ENCODE results near the gene CERS3. TPM values are rescaled to one million over a fixed set of nuclear protein-coding genes. Genes with fewer than 3 reads are reported as not detected.
A peak's percentile ranks its signal among the peaks of the same experiment; 100 is the strongest.

CERS3 gene
- total RNA-seq, 4 donors from 2014 or later: 0.21 TPM; not detected in 3

DNA sequence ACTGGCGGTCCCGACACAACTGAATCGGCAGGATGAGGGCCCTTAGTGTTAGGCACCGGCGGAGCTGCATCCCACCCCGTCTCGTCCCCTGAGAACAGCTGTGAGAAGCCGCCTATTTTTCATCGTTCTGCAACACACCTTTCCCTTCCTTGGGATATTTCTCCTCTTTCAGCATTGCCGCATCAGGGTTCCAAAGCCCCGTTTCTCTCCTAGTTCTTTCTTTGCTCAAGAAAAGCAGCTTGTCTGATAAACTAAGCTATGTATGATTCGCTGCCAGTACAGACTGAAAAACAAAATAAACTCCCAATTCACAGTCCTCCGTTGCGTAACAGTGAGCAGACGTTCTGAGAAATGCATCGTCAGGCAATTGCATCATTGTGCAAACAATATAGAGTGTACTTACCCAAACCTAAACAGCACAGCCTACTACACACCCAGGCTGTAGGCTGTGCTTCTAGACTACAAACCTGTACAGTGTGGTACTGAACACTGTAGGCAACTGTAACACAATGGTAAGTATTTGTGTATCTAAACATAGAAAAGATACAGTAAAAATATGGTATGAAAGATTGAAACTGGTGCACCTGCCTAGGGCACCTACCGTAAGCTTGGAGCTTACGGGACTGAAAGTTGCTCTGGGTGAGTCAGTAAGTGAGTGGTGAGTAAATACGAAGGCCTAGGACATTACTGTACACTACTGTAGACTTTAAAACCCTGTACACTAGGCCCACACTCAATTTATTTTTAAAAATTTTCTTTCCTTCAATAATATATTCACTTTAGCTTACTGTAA is 178.1 kb downstream of the CERS3 start:
- WGBS, 2 donors: 36 to 38% methylated on average over 19 of the region's 19 CpGs
- H3K27ac ChIP-seq: peak overlapping the region; percentile 90 to 100 (median 98)
- peaks cover 0 to 12% of the 10 kb centered on the region in 2 donors for H3K27me3 ChIP-seq
- peak in 1 of 2 donors; percentile 67 for DNase-seq (ENCODE audit: low spot score in 2 of 2)
- H3K36me3 ChIP-seq: no peaks in the 10 kb centered on the region
- TF ChIP-seq EP300 (IDR thresholded peaks at IDR 0.05): peak in 1 of 2 donors; percentile 70
- no peak for TF ChIP-seq POLR2A (IDR thresholded peaks at IDR 0.05)
- TF ChIP-seq, protein P1, sequence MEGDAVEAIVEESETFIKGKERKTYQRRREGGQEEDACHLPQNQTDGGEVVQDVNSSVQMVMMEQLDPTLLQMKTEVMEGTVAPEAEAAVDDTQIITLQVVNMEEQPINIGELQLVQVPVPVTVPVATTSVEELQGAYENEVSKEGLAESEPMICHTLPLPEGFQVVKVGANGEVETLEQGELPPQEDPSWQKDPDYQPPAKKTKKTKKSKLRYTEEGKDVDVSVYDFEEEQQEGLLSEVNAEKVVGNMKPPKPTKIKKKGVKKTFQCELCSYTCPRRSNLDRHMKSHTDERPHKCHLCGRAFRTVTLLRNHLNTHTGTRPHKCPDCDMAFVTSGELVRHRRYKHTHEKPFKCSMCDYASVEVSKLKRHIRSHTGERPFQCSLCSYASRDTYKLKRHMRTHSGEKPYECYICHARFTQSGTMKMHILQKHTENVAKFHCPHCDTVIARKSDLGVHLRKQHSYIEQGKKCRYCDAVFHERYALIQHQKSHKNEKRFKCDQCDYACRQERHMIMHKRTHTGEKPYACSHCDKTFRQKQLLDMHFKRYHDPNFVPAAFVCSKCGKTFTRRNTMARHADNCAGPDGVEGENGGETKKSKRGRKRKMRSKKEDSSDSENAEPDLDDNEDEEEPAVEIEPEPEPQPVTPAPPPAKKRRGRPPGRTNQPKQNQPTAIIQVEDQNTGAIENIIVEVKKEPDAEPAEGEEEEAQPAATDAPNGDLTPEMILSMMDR (IDR thresholded peaks at IDR 0.05): peak in 1 of 5 experiments; percentile 7
- H3K4me1 ChIP-seq: peaks cover 0 to 18% (median 4%) of the 10 kb centered on the region in 4 donors
- peak overlapping the region; percentile 68 to 86 (median 76) for H3K4me3 ChIP-seq
- no peaks in the 10 kb centered on the region for H3K9me3 ChIP-seq

Small RNA genes within 50 kb of the gene (small RNA-seq; reads per million reads assigned to genes)
- gene RNU6-181P: not detected
- not detected for gene RNU6-322P

Other genes starting within 250 kb of the CERS3 start
- gene ADAMTS17, start 187.0 kb downstream of the CERS3 start, total RNA-seq: 1 to 10 TPM in 3 of 4 donors, under 1 TPM in 1; 0.66 to 5.5 (median 3.7) TPM
- gene LINS1, start 73.2 kb upstream of the CERS3 start, total RNA-seq: 10 to 100 TPM; 10.7 to 76.6 (median 35.7) TPM
- 10 to 100 TPM; 11.4 to 12.7 (median 12.1) TPM for gene ASB7, start 73.6 kb upstream of the CERS3 start, total RNA-seq